Type B pancreatic cell (in vitro differentiated cells): ENCODE results near the gene SUPT3H. TPM values are rescaled to one million over a fixed set of nuclear protein-coding genes. Genes with fewer than 3 reads are reported as not detected.

ENCODE experiments used
- DNase-seq: peaks from one replicate; pipeline ENCODE4 v3.0.0; 2021; ENCODE audit warnings: mixed read lengths; ENCODE audit not compliant: unreplicated experiment; ENCODE audit errors: extremely low spot score
- H3K27ac Mint-ChIP-seq: 2 replicates; pipeline ENCODE4 v1.8.0; 2021; ENCODE audit warnings: mild to moderate bottlenecking, mixed read lengths
- H3K27me3 Mint-ChIP-seq: 2 replicates; pipeline ENCODE4 v1.8.0; 2021; ENCODE audit warnings: mixed read lengths
- H3K36me3 Mint-ChIP-seq: 2 replicates; pipeline ENCODE4 v1.8.0; 2021; ENCODE audit warnings: mixed read lengths
- H3K4me1 Mint-ChIP-seq: one replicate; pipeline ENCODE4 v1.8.0; 2021; ENCODE audit warnings: mixed read lengths; ENCODE audit not compliant: unreplicated experiment
- H3K4me3 Mint-ChIP-seq: 2 replicates; pipeline ENCODE4 v1.8.0; 2021; ENCODE audit warnings: mild to moderate bottlenecking, mixed read lengths
- H3K9me3 Mint-ChIP-seq: 2 replicates; pipeline ENCODE4 v1.8.0; 2021; ENCODE audit warnings: mixed read lengths
- CTCF ChIP-seq: fragments of 200-600 bp; sonication (generic); conservative IDR thresholded peaks from 2 replicates; pipeline ENCODE4 v1.5.0; 2021; ENCODE audit warnings: antibody characterized with exemption, mild to moderate bottlenecking
- total RNA-seq: library from RNA; stranded (reverse); gene quantifications from 2 replicates; pipeline ENCODE4 v1.2.1, GENCODE V29; 2021; ENCODE audit warnings: low replicate concordance

The SUPT3H gene
- total RNA-seq, 1 donor from 2014 or later, result 18.4 TPM

GRCh38 chr6:44824567-44824966 is 553.2 kb downstream of the SUPT3H start:
- Mint-ChIP-seq H3K4me3 (no peak overlapping the region), H3K9me3 (no peaks in the 10 kb centered on the region), H3K4me1 (peaks cover 9% of the 10 kb centered on the region), H3K27ac (no peak overlapping the region), H3K36me3 (peaks cover 4% of the 10 kb centered on the region), H3K27me3 (no peaks in the 10 kb centered on the region)
- TF ChIP-seq CTCF, result no peak
- no peak for DNase-seq

- Mint-ChIP-seq H3K4me3 (no peak overlapping the region), H3K27me3 (no peaks in the 10 kb centered on the region), H3K4me1 (peaks cover 4% of the 10 kb centered on the region), H3K9me3 (no peaks in the 10 kb centered on the region), H3K36me3 (peaks cover 4% of the 10 kb centered on the region), H3K27ac (no peak overlapping the region)
- TF ChIP-seq CTCF, result no peak
- DNase-seq, result no peak
These were observed 557.0 kb downstream of the SUPT3H start for GRCh38 chr6:44820759-44821158.

GRCh38 chr6:44820321-44820720 is 557.4 kb downstream of the SUPT3H start:
- Mint-ChIP-seq H3K4me3 (no peak overlapping the region), H3K9me3 (no peaks in the 10 kb centered on the region), H3K27ac (no peak overlapping the region), H3K36me3 (peaks cover 4% of the 10 kb centered on the region), H3K27me3 (no peaks in the 10 kb centered on the region), H3K4me1 (peaks cover 4% of the 10 kb centered on the region)
- DNase-seq, result no peak
- no peak for TF ChIP-seq CTCF

- H3K4me3 Mint-ChIP-seq, result no peak overlapping the region
- no peak overlapping the region for H3K27ac Mint-ChIP-seq
- TF ChIP-seq CTCF, result no peak
- H3K4me1 Mint-ChIP-seq, result peaks cover 8% of the 10 kb centered on the region
- no peak for DNase-seq
- no peaks in the 10 kb centered on the region for H3K36me3 Mint-ChIP-seq
- no peaks in the 10 kb centered on the region for H3K9me3 Mint-ChIP-seq
- H3K27me3 Mint-ChIP-seq, result no peaks in the 10 kb centered on the region
These were observed 566.3 kb downstream of the SUPT3H start for GRCh38 chr6:44811456-44811855.

GRCh38 chr6:44809258-44809657 is 568.5 kb downstream of the SUPT3H start:
- H3K27ac Mint-ChIP-seq, result no peak overlapping the region
- no peaks in the 10 kb centered on the region for H3K27me3 Mint-ChIP-seq
- TF ChIP-seq CTCF, result no peak
- no peaks in the 10 kb centered on the region for H3K36me3 Mint-ChIP-seq
- no peak overlapping the region for H3K4me3 Mint-ChIP-seq
- DNase-seq, result no peak
- H3K9me3 Mint-ChIP-seq, result no peaks in the 10 kb centered on the region
- H3K4me1 Mint-ChIP-seq, result peaks cover 11% of the 10 kb centered on the region

- H3K27me3 Mint-ChIP-seq, result no peaks in the 10 kb centered on the region
- H3K4me1 Mint-ChIP-seq, result peaks cover 11% of the 10 kb centered on the region
- H3K27ac Mint-ChIP-seq, result no peak overlapping the region
These were observed 569.6 kb downstream of the SUPT3H start for GRCh38 chr6:44808148-44808547.

More at GRCh38 chr6:44808148-44808547, 569.6 kb downstream of the SUPT3H start:
- Mint-ChIP-seq H3K9me3 (no peaks in the 10 kb centered on the region), H3K4me3 (no peak overlapping the region), H3K36me3 (no peaks in the 10 kb centered on the region)
- DNase-seq, result no peak
- TF ChIP-seq CTCF, result no peak
